ENCODE results near the gene USP47. TPM values are rescaled to one million over a fixed set of nuclear protein-coding genes. Genes with fewer than 3 reads are reported as not detected.

USP47 gene
- total and polyA plus RNA-seq, 2 of the 8 experiments (the other 6 are each of a cell fraction or from before 2014, with no cell fraction given) = 4.2 to 21.3 TPM

GRCh38 chr11:11964774-11965150 lies 123.0 kb downstream of the USP47 start:
- DNase-seq (ENCODE audit: low read depth in 1 of 2, low spot score in 2 of 2) (no peak), FAIRE-seq (no peak)
- WGBS, 2 experiments (ENCODE audit: extremely low coverage in 1 of 2, insufficient coverage in 1 of 2, insufficient read length in 1 of 2, insufficient replicate concordance in 2 of 2, low coverage in 1 of 2, low lambda C conversion rate in 2 of 2, missing lambda C conversion rate in 1 of 2) = 89% methylated on average over 5 of the region's 5 CpGs; no CpG with 5 or more reads in 1 of the 2 experiments
- Histone ChIP-seq H2BK5ac (ENCODE audit: low read depth, low read length) (no peak overlapping the region), H2BK120ac (replicated peaks; ENCODE audit: low read depth, low read length) (no peak overlapping the region), H3K9me3 (ENCODE audit: insufficient read depth in 2 of 2, low read depth in 1 of 2, low read length in 1 of 2) (no peaks in the 10 kb centered on the region), H3K4me3 (ENCODE audit: extremely low read depth in 1 of 4, insufficient read depth in 2 of 4, low read depth in 3 of 4, low read length in 4 of 4) (no peak overlapping the region), H3K27me3 (replicated peaks in 1 of 4; ENCODE audit: control insufficient read depth in 3 of 4, extremely low read depth in 1 of 4, insufficient read depth in 3 of 4, low read length in 3 of 4) (no peaks in the 10 kb centered on the region), H4K8ac (ENCODE audit: extremely low read depth, insufficient read depth, low read length) (no peak overlapping the region; the same call in 1 of the 2 replicates), H2BK15ac (ENCODE audit: low read length) (no peak overlapping the region), H4K91ac (replicated peaks; ENCODE audit: insufficient read length, low read length) (no peak overlapping the region), H3K4me2 (ENCODE audit: insufficient read depth in 1 of 2, low read depth in 2 of 2, low read length in 2 of 2) (no peak overlapping the region), H3K18ac (ENCODE audit: extremely low read depth, low read length) (no peak overlapping the region), H3K14ac (ENCODE audit: insufficient read length) (no peak overlapping the region), H2AK5ac (ENCODE audit: low read depth, low read length) (no peak overlapping the region), H3K9ac (replicated peaks in 1 of 4; ENCODE audit: extremely low read depth in 1 of 4, low read depth in 3 of 4, low read length in 3 of 4) (no peak overlapping the region), H2BK12ac (ENCODE audit: low read depth, low read length) (no peak overlapping the region), H3K56ac (replicated peaks; ENCODE audit: insufficient read length, low read depth, low read length) (no peak overlapping the region), H4K20me1 (replicated peaks in 1 of 2; ENCODE audit: control insufficient read depth in 1 of 2, insufficient read depth in 2 of 2, low read length in 2 of 2) (peaks cover 0 to 2% of the 10 kb centered on the region in 2 experiments), H3K23ac (ENCODE audit: insufficient read length) (no peak overlapping the region), H3K4ac (replicated peaks; ENCODE audit: insufficient read length, low read depth, low read length) (no peak overlapping the region), H4K5ac (ENCODE audit: insufficient read length, low read depth, low read length) (no peak overlapping the region), H3K27ac (ENCODE audit: low read depth, low read length) (no peak overlapping the region), H3K36me3 (ENCODE audit: control insufficient read depth in 2 of 4, insufficient read depth in 4 of 4, low read length in 3 of 4) (peaks cover 0 to 2% (median 0%) of the 10 kb centered on the region in 4 experiments; a peak in 3 of 8 replicates), H2AFZ (ENCODE audit: low read length) (no peak overlapping the region), H3K4me1 (replicated peaks in 1 of 4; ENCODE audit: control insufficient read depth in 3 of 4, insufficient read depth in 4 of 4, low read length in 3 of 4) (no peaks in the 10 kb centered on the region; a peak in 1 of 7 replicates), H3K79me1 (ENCODE audit: low read depth, low read length) (no peaks in the 10 kb centered on the region), H3K79me2 (ENCODE audit: control insufficient read depth in 1 of 2, insufficient read depth in 2 of 2, low read length in 2 of 2) (no peaks in the 10 kb centered on the region), H3K23me2 (ENCODE audit: low read depth, low read length) (no peaks in the 10 kb centered on the region), H2BK20ac (ENCODE audit: low read length) (no peak overlapping the region)
- TF ChIP-seq MAFK (IDR thresholded peaks at IDR 0.05; ENCODE audit: low read depth, low read length) = no peak
- TF ChIP-seq SAP30 (IDR thresholded peaks at IDR 0.05; ENCODE audit: insufficient read depth, insufficient replicate concordance, low read length) = no peak
- no peak for TF ChIP-seq JUND (IDR thresholded peaks at IDR 0.05; ENCODE audit: low read length)
- no peak for TF ChIP-seq CHD2 (IDR thresholded peaks at IDR 0.05; ENCODE audit: low read length)
- no peak for TF ChIP-seq KDM4A (IDR thresholded peaks at IDR 0.05; ENCODE audit: low read depth, low read length, severe bottlenecking)
- TF ChIP-seq RXRA (IDR thresholded peaks at IDR 0.05; ENCODE audit: insufficient read depth, low read depth, low read length) = no peak
- TF ChIP-seq ASH2L (IDR thresholded peaks at IDR 0.05; ENCODE audit: low read length) = no peak
- no peak for TF ChIP-seq YY1 (IDR thresholded peaks at IDR 0.05; ENCODE audit: low read depth, low read length)
- ChIA-PET CTCF (ENCODE audit: partially characterized antibody) (interaction anchor here (0.9 to 6.2 kb wide), 11 partner anchors 9 to 254 kb away, joined by 3 to 63 read pairs (median 5); partner anchors contain the start of gene DKK3), POLR2A (ENCODE audit: partially characterized antibody) (interaction anchor here (0.7 kb wide), 1 partner anchor 15 kb away, joined by 3 read pairs; no protein-coding TSS in a partner anchor)
